Astrocyte (in vitro differentiated cells and primary cell): ENCODE measurements around the gene UBE3C.

Experiments used
- EZH2 ChIP-seq: IDR thresholded peaks from 2 replicates; pipeline ENCODE4 v1.6.1; 2012; ENCODE audit warnings: mild to moderate bottlenecking, low read length, inconsistent platforms; ENCODE audit not compliant: insufficient read depth
- TF ChIP-seq, protein P1 (sequence below): IDR thresholded peaks from 2 replicates; pipeline ENCODE4 v1.5.1; 2011; ENCODE audit warnings: low read depth, mild to moderate bottlenecking, inconsistent platforms, low read length, moderate library complexity; ENCODE audit not compliant: insufficient read depth

GRCh38 chr7:157269341-157270059 lies 130.8 kb downstream of the UBE3C start:
- TF ChIP-seq, protein P1, sequence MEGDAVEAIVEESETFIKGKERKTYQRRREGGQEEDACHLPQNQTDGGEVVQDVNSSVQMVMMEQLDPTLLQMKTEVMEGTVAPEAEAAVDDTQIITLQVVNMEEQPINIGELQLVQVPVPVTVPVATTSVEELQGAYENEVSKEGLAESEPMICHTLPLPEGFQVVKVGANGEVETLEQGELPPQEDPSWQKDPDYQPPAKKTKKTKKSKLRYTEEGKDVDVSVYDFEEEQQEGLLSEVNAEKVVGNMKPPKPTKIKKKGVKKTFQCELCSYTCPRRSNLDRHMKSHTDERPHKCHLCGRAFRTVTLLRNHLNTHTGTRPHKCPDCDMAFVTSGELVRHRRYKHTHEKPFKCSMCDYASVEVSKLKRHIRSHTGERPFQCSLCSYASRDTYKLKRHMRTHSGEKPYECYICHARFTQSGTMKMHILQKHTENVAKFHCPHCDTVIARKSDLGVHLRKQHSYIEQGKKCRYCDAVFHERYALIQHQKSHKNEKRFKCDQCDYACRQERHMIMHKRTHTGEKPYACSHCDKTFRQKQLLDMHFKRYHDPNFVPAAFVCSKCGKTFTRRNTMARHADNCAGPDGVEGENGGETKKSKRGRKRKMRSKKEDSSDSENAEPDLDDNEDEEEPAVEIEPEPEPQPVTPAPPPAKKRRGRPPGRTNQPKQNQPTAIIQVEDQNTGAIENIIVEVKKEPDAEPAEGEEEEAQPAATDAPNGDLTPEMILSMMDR = no peak
- TF ChIP-seq EZH2 = no peak
